H9 (cell line): Measurements from ENCODE around the gene SMIM36. TPM values are rescaled to one million over a fixed set of nuclear protein-coding genes. Genes with fewer than 3 reads are reported as not detected.

Experiments used
- DNase-seq: peaks from one replicate; pipeline ENCODE4 v3.0.0-alpha.2; 2017
- H2AFZ ChIP-seq: one replicate; pipeline ENCODE4 v1.6.1; 2013; ENCODE audit warnings: mild to moderate bottlenecking, low read length, control low read depth, moderate library complexity
- H2AK5ac ChIP-seq: 2 replicates; pipeline ENCODE4 v1.6.1; 2013; ENCODE audit warnings: low read length, control low read depth, mixed read lengths; ENCODE audit not compliant: insufficient read length
- H2BK120ac ChIP-seq: one replicate; pipeline ENCODE4 v1.6.1; 2013; ENCODE audit warnings: low read depth, mild to moderate bottlenecking, low read length, control low read depth, inconsistent platforms; ENCODE audit not compliant: poor library complexity, severe bottlenecking
- H2BK12ac ChIP-seq: 2 replicates; pipeline ENCODE4 v1.6.1; 2013; ENCODE audit warnings: low read length, control low read depth, mixed read lengths, low read depth; ENCODE audit not compliant: insufficient read length
- H2BK15ac ChIP-seq: 2 replicates; pipeline ENCODE4 v1.6.1; 2013; ENCODE audit warnings: low read depth, low read length, control low read depth
- H2BK20ac ChIP-seq: one replicate; pipeline ENCODE4 v1.6.1; 2013; ENCODE audit warnings: low read depth, mild to moderate bottlenecking, low read length, control low read depth, inconsistent platforms; ENCODE audit not compliant: poor library complexity, severe bottlenecking
- H2BK5ac ChIP-seq: 2 replicates; pipeline ENCODE4 v1.6.1; 2013; ENCODE audit warnings: low read length, control low read depth, mixed read lengths; ENCODE audit not compliant: insufficient read length
- H3K14ac ChIP-seq: 2 replicates; pipeline ENCODE4 v1.6.1; 2013; ENCODE audit warnings: low read length, control low read depth; ENCODE audit not compliant: insufficient read depth
- H3K18ac ChIP-seq: 2 replicates; pipeline ENCODE4 v1.6.1; 2013; ENCODE audit warnings: low read depth, mild to moderate bottlenecking, mixed read lengths, low read length, control low read depth; ENCODE audit not compliant: insufficient read length
- H3K23ac ChIP-seq: 2 replicates; pipeline ENCODE4 v1.6.1; 2013; ENCODE audit warnings: low read length, control low read depth, mixed read lengths, low read depth; ENCODE audit not compliant: insufficient read length
- H3K23me2 ChIP-seq: 2 replicates; pipeline ENCODE4 v1.6.1; 2013; ENCODE audit warnings: low read depth, mild to moderate bottlenecking, mixed read lengths, low read length, control low read depth; ENCODE audit not compliant: insufficient read length, poor library complexity, severe bottlenecking
- H3K27ac ChIP-seq: 2 replicates; pipeline ENCODE4 v1.5.1; 2013; ENCODE audit warnings: low read length, control low read depth, mixed read lengths, low read depth; ENCODE audit not compliant: insufficient read length
- H3K27me3 ChIP-seq: 2 replicates; pipeline ENCODE4 v1.6.1; 2013; ENCODE audit warnings: low read length, control low read depth, inconsistent platforms; ENCODE audit not compliant: insufficient read depth
- H3K4ac ChIP-seq: 2 replicates; pipeline ENCODE4 v1.6.1; 2013; ENCODE audit warnings: low read depth, mild to moderate bottlenecking, control low read depth, inconsistent platforms, low read length, moderate library complexity
- H3K4me1 ChIP-seq: 2 replicates; pipeline ENCODE4 v1.6.1; 2013; ENCODE audit warnings: low read length, control low read depth, inconsistent platforms; ENCODE audit not compliant: insufficient read depth
- H3K4me2 ChIP-seq: 2 replicates; pipeline ENCODE4 v1.6.1; 2013; ENCODE audit warnings: low read length, control low read depth, mixed read lengths; ENCODE audit not compliant: insufficient read length, insufficient read depth
- H3K56ac ChIP-seq: 2 replicates; pipeline ENCODE4 v1.6.1; 2013; ENCODE audit warnings: low read depth, mild to moderate bottlenecking, mixed read lengths, low read length, control low read depth; ENCODE audit not compliant: insufficient read length
- H3K79me1 ChIP-seq: 2 replicates; pipeline ENCODE4 v1.6.1; 2013; ENCODE audit warnings: low read depth, mild to moderate bottlenecking, moderate library complexity, low read length, control low read depth, inconsistent platforms; ENCODE audit not compliant: insufficient read depth, poor library complexity, severe bottlenecking
- H3K79me2 ChIP-seq: 2 replicates; pipeline ENCODE4 v1.6.1; 2013; ENCODE audit warnings: low read length, control low read depth, inconsistent platforms; ENCODE audit not compliant: insufficient read depth
- H3K9ac ChIP-seq: 2 replicates; pipeline ENCODE4 v1.6.1; 2013; ENCODE audit warnings: low read length, control low read depth, mixed read lengths; ENCODE audit not compliant: insufficient read length; ENCODE audit errors: extremely low read depth
- H3K9me3 ChIP-seq: one replicate; pipeline ENCODE4 v1.6.1; 2013; ENCODE audit warnings: low read depth, low read length, inconsistent platforms; ENCODE audit not compliant: control insufficient read depth
- H3T11ph ChIP-seq: one replicate; pipeline ENCODE4 v1.6.1; 2013; ENCODE audit warnings: mild to moderate bottlenecking, low read length, control low read depth, inconsistent platforms
- H4K20me1 ChIP-seq: one replicate; pipeline ENCODE4 v1.6.1; 2013; ENCODE audit not compliant: control insufficient read depth, insufficient read length, insufficient read depth
- H4K5ac ChIP-seq: 2 replicates; pipeline ENCODE4 v1.6.1; 2013; ENCODE audit warnings: low read depth, mild to moderate bottlenecking, mixed read lengths, low read length, control low read depth; ENCODE audit not compliant: insufficient read length
- H4K8ac ChIP-seq: replicated peaks from 2 replicates; pipeline ENCODE4 v1.6.1; 2013; ENCODE audit warnings: low read length, control low read depth, mixed read lengths, low read depth; ENCODE audit not compliant: insufficient read length
- H4K91ac ChIP-seq: 2 replicates; pipeline ENCODE4 v1.6.1; 2013; ENCODE audit warnings: low read depth, mild to moderate bottlenecking, moderate library complexity, mixed read lengths, low read length, control low read depth; ENCODE audit not compliant: insufficient read length
- H3K27ac Mint-ChIP-seq, 3 experiments: 2 replicates in 2 of 3; 3 replicates in 1 of 3; pipeline ENCODE4 v1.8.0; 2020 to 2021; ENCODE audit warnings: mixed read lengths in 3 of 3, mild to moderate bottlenecking in 1 of 3, moderate library complexity in 1 of 3
- H3K27me3 Mint-ChIP-seq: 2 replicates; pipeline ENCODE4 v1.8.0; 2021; ENCODE audit warnings: low read depth, mild to moderate bottlenecking, moderate library complexity, mixed read lengths
- H3K36me3 Mint-ChIP-seq, 3 experiments: 2 replicates in 2 of 3; 3 replicates in 1 of 3; pipeline ENCODE4 v1.8.0; 2020 to 2021; ENCODE audit warnings: low read depth in 3 of 3, mixed read lengths in 3 of 3; ENCODE audit not compliant: insufficient read depth in 1 of 3
- H3K4me1 Mint-ChIP-seq, 2 experiments: 2 replicates each; pipeline ENCODE4 v1.8.0; 2020; ENCODE audit warnings: mixed read lengths in 2 of 2
- H3K4me3 Mint-ChIP-seq, 2 experiments: 2 replicates in 1 of 2; 3 replicates in 1 of 2; pipeline ENCODE4 v1.8.0; 2020 to 2021; ENCODE audit warnings: mild to moderate bottlenecking in 2 of 2, mixed read lengths in 2 of 2, moderate library complexity in 1 of 2
- H3K9me3 Mint-ChIP-seq, 2 experiments: 2 replicates in 1 of 2; 3 replicates in 1 of 2; pipeline ENCODE4 v1.8.0; 2020; ENCODE audit warnings: mild to moderate bottlenecking in 2 of 2, mixed read lengths in 2 of 2, moderate library complexity in 1 of 2
- CTCF ChIP-seq: fragments of 200-600 bp; sonication (generic); conservative IDR thresholded peaks from 3 replicates; pipeline ENCODE4 v1.8.0; 2021; ENCODE audit warnings: antibody characterized with exemption, mild to moderate bottlenecking
- WGBS: extraction: QIAGEN DNeasy Blood & Tissue Kit; methylation state at CpG from one replicate; pipeline ENCODE4 v1.1.7; 2013; ENCODE audit warnings: missing lambda C conversion rate, low lambda C conversion rate, mixed read lengths; ENCODE audit not compliant: insufficient read length; ENCODE audit errors: extremely low coverage; 5-methylcytosine and 5-hydroxymethylcytosine counted together
- total RNA-seq: library from RNA; stranded (reverse); gene quantifications from 2 replicates; pipeline ENCODE4 v1.2.1, GENCODE V29; 2021

Gene SMIM36
- total RNA-seq, 1 experiment from 2014 or later = not detected

DNA sequence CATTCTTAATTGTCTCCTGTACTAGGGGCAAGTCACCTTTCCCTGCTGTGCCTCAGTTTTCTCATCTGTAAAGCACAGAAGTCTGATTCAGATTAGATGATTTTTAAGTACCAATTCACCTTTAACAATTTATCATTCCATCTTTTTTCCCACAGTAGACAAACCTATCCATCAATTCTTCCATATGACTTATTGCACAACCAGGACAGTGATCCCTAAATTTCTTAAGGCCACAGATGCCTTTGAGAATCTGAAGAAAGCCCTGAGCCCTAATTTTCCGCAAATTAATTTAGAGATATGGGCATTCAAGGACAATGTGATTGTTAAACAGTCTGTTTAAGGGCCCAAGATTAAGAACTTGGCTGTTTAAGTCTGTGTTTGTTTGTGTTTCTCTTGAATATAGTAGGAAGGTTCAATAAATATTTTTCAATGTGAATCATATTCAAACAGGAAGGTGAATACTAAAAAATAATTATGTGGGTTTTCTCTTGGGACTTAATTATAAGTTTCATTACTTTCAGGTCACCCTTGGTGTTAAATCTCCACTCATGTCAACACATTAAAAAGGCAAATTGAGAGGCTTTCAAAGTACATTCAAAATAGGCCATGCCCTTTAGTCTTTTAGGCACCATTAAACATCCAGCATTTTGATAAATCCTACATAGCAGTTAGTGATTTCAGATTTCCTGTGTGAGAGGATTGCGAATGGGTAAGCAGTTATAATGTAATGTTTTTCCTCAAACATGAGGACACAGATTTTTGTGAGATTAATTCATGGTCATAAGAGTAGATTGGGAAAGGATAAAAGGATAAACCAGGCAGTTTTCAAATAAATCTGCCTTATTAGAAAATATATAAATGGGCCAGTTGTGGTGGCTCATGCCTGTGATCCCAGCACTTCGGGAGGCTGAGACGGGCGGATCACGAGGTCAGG is 54.7 kb downstream of the SMIM36 start:
- no peaks in the 10 kb centered on the region for H3K27me3 ChIP-seq
- whole genome bisulfite sequencing = no CpG with 5 or more reads among the region's 6 CpGs

More for the DNA sequence above, 54.7 kb downstream of the SMIM36 start:
- H4K8ac ChIP-seq = no peak overlapping the region
- H3K27me3 Mint-ChIP-seq = no peaks in the 10 kb centered on the region
- H2AFZ ChIP-seq = no peak overlapping the region
- H3K9me3 ChIP-seq = no peaks in the 10 kb centered on the region
- H2BK120ac ChIP-seq = no peak overlapping the region
- H2BK15ac ChIP-seq = no peak overlapping the region
- no peak overlapping the region for H3K4me3 Mint-ChIP-seq
- no peak overlapping the region for H4K91ac ChIP-seq
- no peaks in the 10 kb centered on the region for H3K79me2 ChIP-seq
- no peak overlapping the region for H4K5ac ChIP-seq
- H2BK12ac ChIP-seq = no peak overlapping the region
- H3K4me2 ChIP-seq = no peak overlapping the region
- no peak overlapping the region for H3K4ac ChIP-seq
- H3K4me1 Mint-ChIP-seq = peaks cover 28 to 34% of the 10 kb centered on the region in 2 experiments
- no peak overlapping the region for H3K27ac ChIP-seq
- H2BK5ac ChIP-seq = no peak overlapping the region
- no peak overlapping the region for H2BK20ac ChIP-seq
- peaks cover 3% of the 10 kb centered on the region for H3K4me1 ChIP-seq
- no peak overlapping the region for H3K23ac ChIP-seq
- DNase-seq = no peak
- no peak overlapping the region for H3K14ac ChIP-seq
- H3K9ac ChIP-seq = no peak overlapping the region
- H3K36me3 Mint-ChIP-seq = peaks cover 0 to 3% (median 2%) of the 10 kb centered on the region in 3 experiments; a peak in 1 of 7 replicates
- H3T11ph ChIP-seq = no peak overlapping the region
- H3K79me1 ChIP-seq = no peaks in the 10 kb centered on the region
- no peak overlapping the region for H2AK5ac ChIP-seq
- no peaks in the 10 kb centered on the region for H3K23me2 ChIP-seq
- no peak overlapping the region for H3K56ac ChIP-seq
- no peak for TF ChIP-seq CTCF
- no peak overlapping the region for H3K27ac Mint-ChIP-seq
- no peak overlapping the region for H3K18ac ChIP-seq
- H3K9me3 Mint-ChIP-seq = peaks cover 0 to 1% of the 10 kb centered on the region in 2 experiments; a peak in 2 of 5 replicates
- no peaks in the 10 kb centered on the region for H4K20me1 ChIP-seq
